PC-9 (cell line): ENCODE data around the gene MBNL1.

Experiments used
- CTCF ChIP-seq: fragments of 200-600 bp; sonication (generic); conservative IDR thresholded peaks from 2 replicates; pipeline ENCODE4 v1.6.1; 2017; ENCODE audit warnings: mixed run types, antibody characterized with exemption, mild to moderate bottlenecking, moderate library complexity
- EZH2 ChIP-seq: fragments of 200-600 bp; sonication (generic); IDR thresholded peaks from 2 replicates; pipeline ENCODE4 v1.8.0; 2017; ENCODE audit warnings: antibody characterized with exemption, low read depth

- TF ChIP-seq EZH2 (no peak), CTCF (no peak)
Measured at GRCh38 chr3:152226176-152226575, 42.6 kb upstream of the MBNL1 start.
